Activated CD4-positive, alpha-beta T cell treated with anti-CD3 and anti-CD28 coated beads, Interleukin-2, Interleukin-6, amounts not matched to agents 100 ng/mL and 50 ng/mL, durations not matched to agents 16 hours and 8 hours (primary cell): ENCODE data around the gene VAT1L.
"Not testable (repeated sequence)": the region's sequence is repeated elsewhere in the genome, so short reads cannot be mapped to it uniquely, and the experiment has no call there.

Source experiments
- DNase-seq: peaks from one replicate; pipeline ENCODE4 v3.0.0-alpha.2; 2020

The VAT1L gene

DNA sequence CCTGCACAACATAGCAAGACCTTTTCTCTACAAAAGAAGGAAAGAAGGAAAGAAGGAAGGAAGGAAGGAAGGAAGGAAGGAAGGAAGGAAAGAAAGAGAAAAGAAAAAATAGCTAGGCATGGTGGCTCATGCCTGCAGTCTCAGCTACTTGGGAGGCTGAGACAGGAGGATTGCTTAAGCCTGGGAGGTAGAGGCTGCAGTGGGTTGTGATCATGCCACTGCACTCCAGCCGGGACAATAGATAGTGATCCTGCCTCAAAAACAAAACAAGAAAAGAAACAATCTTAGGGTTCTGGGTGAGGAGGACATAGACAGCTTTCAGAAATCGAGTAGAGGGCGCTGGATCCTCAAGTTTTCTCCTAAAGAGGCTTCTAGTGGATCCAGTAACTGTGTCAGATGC, 174.3 kb downstream of the VAT1L start:
- DNase-seq = no peak

GRCh38 chr16:77963185-77964044, 175.1 kb downstream of the VAT1L start:
- no peak for DNase-seq

DNA sequence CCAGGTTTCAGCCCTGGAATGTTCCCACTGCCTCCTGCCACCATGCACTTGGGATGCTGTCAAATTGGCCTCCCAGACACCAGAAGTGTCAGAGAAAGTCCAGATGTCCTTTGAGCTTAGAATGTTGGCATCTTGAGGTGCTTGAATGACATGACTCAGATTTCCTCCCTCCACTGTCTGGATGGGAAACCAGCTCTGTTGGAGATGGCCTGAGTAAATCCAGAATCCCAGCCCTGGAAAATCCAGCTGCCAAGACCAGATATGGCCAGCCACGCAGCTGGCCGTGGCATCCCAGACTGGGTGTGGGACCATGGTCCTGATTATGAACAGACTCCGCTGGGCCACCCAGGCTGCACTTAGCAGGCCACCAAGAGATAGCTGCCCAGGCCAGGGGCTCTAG, 177.0 kb downstream of the VAT1L start:
- DNase-seq = no peak

- DNase-seq = no peak
Observed at GRCh38 chr16:77967054-77967904, 178.9 kb downstream of the VAT1L start.

DNA sequence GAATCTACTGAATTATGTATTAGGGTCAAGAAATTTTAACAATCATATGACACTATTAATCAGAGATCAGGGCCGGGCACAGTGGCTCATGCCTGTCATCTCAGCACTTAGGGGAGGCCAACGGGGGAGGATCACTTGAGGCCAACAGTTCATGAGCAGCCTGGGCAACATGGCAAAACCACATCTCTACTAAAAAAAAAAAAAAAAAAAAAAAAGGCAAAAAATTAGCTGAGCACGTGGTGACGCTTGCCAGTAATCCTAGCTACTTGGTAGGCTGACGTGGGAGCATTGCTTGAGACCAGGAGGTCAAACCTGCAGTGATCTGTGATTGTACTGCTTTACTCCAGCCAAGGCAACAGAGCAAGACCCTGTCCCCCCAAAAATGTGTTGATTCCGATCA, 181.5 kb downstream of the VAT1L start:
- no peak for DNase-seq

- no peak for DNase-seq
Observed at GRCh38 chr16:77970371-77970770, 182.0 kb downstream of the VAT1L start.

DNA sequence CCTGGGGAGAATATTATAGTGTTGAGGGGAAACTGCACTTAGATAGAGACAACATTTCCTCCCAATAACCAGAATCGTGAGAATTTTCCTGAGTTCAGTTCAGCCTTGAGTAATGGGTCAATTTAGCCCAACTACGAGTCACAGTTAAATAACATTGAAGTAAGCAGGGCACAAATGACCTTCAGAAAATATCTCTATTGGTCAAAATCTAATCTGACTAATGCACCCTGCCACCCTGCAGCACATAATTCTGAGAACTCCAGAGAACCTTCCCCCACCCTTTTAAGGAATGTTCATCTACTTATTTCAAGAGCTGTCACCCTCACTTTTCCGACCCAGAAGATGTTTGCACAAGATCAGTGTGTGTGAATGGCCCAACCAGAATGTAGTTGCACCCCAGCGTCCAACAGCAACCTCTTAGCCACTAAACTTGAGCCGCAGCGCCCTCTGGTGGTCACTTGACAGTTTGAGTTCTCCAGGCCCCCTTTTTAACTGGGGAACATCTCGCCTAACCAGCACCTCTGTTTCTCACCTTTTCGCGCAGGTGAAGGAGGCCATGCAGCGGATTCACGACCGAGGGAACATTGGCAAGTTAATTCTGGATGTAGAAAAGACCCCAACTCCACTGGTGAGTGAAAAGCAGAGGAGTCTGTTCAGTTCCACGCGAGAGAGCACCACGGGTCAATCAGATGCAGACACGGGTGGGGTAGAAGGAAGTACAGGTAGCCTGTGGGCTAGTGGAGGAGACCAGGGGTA, 183.1 kb downstream of the VAT1L start:
- DNase-seq = peak; percentile 79

GRCh38 chr16:77972062-77972392, 183.7 kb downstream of the VAT1L start:
- no peak for DNase-seq

DNA sequence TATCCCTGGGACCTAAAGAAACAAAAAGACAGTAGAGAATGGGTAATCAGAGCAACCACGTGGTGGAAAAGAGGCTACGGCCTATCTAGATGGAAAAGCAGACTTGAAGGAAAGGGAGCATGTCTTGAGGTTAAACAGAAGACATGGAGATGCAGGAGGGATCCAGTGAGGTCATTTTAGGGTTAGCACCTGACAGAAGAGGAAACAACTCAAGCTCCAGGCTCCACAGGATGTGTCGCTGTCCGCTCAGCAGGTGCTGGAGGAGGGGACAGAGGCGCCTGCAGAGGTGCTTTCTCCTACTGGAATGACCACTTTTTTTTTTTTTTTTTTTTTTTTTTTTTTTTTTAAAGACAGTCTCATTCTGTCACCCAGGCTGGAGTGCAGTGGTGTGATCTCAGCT, 186.5 kb downstream of the VAT1L start:
- no peak for DNase-seq

DNA sequence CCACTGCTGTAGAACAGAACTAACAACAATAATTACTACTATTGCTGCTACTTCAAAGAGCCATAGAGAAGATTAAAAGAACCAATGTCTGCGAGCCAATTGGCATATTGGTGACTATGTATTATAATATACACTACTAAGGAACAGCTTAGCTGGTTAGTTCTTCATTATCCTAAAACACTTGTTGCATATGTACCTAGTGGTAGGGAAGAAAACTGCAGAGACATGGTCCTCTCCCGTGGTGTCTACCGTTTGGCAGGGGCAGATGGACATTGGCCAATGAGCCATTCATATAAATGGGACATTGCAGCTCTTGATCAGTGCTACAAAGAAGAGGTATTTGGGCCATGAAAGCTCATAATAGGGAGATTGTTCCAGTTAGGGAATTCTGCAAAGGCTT, 187.6 kb downstream of the VAT1L start:
- no peak for DNase-seq

DNA sequence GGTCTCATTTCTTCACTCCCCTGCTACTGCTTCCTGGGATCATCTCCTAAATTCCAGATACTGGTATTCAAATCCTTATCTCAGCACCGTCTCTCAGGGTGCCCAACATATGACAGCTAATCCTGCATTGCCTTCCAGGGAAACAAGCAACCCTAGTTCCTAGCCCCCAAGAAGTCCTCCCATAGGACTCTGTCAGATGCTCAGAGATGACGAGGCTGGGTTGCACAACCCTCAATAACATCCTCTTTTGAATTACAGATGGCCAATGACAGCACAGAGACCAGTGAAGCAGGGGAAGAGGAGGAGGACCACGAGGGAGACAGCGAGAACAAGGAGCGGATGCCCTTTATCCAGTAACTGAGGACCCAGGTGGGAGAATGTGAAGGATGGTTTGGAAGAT, 189.0 kb downstream of the VAT1L start:
- DNase-seq = no peak

DNA sequence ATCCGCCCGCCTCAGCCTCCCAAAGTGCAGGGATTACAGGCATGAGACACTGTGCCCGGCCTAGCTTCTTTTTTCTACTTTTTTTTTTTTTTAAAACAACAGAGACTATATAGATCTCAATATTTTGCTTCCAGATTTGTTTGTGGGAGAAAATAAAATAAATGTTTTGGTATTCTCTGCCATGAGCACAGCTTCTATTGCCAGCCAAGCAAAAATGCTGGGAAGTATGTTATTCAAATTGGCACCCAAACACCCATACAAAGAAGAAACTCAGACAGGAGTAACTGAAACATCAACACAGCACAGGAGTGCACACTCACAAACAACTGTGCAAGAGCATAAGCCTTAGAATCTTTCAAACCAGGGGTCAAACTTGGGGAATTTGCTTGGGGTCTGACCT, 196.7 kb downstream of the VAT1L start:
- no peak for DNase-seq

GRCh38 chr16:77986011-77986740, 197.8 kb downstream of the VAT1L start:
- DNase-seq = no peak

- DNase-seq = no peak
Observed at GRCh38 chr16:77987810-77988209, 199.4 kb downstream of the VAT1L start.

DNA sequence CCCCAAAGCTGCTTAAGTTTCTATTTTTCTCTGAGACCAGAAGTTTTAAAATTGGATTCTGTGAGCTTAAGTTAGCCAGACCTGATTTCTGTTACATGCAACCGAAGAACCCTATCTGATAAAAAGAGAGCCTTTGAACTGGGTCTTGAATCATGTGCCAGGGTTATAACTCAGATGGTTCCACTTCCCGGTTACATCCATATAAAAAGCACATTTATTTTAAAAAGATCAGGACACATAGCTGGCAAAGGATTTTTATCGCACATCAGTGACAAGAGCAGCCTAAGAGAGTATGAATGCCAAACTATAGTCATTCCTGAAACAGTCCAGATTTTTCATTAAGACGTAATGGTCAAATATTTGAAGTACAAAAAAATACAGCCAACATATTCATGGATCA, 201.5 kb downstream of the VAT1L start:
- no peak for DNase-seq

DNA sequence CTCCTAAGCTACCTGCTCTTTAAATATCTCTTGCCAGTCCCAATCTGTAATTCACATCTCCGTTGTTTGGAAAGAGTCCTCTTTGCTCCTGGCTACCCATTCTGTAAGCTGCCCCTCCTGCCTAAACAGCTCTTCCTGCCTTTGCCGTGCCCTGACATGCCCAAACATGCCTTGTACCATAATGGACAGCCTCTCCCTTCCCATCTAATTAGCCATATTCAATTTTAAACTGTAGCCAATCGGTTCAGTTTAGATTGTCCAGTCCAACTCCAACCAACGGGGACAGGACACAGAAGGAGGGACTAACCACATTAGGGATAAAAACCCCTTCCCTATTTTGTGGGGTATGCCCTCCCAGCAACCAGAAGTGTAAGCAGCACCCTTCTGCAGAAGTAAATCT, 203.3 kb downstream of the VAT1L start:
- DNase-seq = no peak

DNA sequence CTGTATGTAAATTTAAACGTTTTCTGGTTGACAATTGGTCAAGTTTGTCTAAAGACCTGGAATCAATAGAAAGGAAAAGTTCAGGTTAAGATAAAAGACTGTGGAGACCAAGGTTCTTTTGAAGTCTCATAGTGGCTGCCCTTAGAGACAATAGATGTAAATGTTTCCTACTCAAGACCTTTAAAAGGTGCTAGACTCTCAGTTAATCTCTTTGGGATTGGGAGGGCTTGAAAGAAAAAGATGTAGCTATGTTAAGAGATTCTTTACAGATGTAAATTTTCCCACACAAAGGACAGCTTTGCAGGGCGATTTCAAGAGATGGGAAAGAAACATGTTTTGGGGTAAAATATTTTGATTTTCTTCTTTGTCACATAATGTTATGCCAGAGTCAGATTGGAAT, 204.0 kb downstream of the VAT1L start:
- DNase-seq = not testable (repeated sequence)

DNA sequence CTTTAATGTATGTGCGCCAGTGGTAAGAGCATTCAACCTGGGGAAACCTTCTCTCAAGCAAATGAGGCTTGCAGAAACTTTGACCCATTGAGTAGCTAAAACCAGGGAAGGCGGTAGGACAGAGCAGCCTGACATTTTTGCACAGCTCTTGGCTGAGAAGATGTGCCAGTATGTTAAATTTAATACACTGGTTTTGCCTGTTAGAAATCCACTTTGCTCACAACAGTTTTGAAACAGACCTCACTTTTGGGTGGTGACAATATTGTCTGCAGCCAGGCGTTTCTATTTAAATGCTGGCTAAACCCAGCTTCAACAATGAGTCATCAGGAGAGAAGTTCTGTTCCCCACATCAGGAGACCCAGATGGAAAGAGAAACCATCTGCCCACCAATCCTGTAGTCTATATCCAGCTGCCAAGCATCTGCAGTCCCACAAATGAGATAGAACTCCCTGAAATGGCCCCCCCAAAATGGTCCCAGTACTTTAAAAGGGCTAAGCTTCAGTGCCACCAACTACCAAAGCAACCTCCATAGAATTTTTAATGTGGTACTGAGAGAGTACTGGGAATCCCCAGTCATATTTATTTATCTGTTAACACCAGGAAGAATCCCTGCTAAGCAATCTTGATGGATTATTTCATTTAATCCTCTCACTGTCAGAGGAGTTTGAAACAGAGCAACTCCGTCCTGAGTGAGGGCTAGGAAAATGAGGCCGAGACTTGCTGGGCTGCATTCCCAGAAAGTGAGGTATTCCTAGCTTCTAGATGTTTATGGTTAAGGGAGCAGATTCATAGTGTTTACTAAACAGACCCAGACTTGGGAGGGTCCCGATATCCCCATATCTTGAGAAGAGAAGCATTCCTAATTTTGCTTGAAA, 205.0 kb downstream of the VAT1L start:
- no peak for DNase-seq

DNA sequence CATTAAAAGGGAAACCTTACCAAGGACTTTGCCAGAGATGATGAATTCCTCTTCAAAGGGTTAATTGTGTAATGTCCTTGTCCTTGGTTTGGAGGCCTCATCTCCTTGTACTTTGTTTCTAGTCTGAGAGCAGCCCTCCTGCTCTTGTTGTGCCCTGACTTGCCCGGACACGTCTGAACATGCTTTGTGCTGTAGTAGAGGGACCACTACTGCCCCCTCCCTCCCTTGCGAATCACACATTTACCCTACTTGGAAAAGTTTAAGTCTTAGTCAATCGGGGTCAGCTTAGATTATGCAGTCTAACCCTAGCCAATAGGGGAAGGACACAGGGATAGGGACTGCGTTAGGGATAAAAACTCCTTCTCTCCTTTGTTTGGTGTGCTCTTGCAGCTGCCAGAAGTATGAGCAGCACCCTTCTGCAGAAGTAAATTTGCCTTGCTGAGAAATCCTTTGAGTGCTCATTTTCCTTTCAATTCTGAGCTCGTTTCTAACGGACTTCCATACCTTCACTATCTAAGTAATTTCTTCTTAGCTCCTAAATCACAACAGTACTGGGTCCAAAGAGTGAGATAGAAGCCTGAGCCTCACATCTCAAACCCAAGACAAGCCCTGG, 207.6 kb downstream of the VAT1L start:
- DNase-seq = no peak

- DNase-seq = no peak
Observed at GRCh38 chr16:77998350-77999023, 210.1 kb downstream of the VAT1L start.
